RWPE2 (cell line): ENCODE results near the gene LCORL.
"Not testable (repeated sequence)": the region's sequence is repeated elsewhere in the genome, so short reads cannot be mapped to it uniquely, and the experiment has no call there.

ENCODE experiments used
- ATAC-seq: fragments of 200-7000 bp; cut with Tn5 transposase; 3 replicates; pipeline ENCODE4 v1.9.1; 2021; ENCODE audit warnings: low read depth
- DNase-seq: peaks from one replicate; pipeline ENCODE4 v3.0.0-alpha.2; 2020; ENCODE audit warnings: low spot score
- H3K27ac ChIP-seq: fragments of 450-650 bp; 2 replicates; pipeline ENCODE4 v1.5.1; 2017; ENCODE audit warnings: mild to moderate bottlenecking; ENCODE audit not compliant: poor library complexity, severe bottlenecking
- H3K27me3 ChIP-seq: fragments of 250-450 bp; sonication (Bioruptor Pico); 2 replicates; pipeline ENCODE4 v1.5.1; 2021; ENCODE audit warnings: mild to moderate bottlenecking, moderate library complexity; ENCODE audit not compliant: insufficient read depth, poor library complexity, severe bottlenecking
- H3K36me3 ChIP-seq: fragments of 250-450 bp; sonication (Bioruptor Pico); 2 replicates; pipeline ENCODE4 v1.5.1; 2020; ENCODE audit warnings: low read depth, mild to moderate bottlenecking, moderate library complexity
- H3K4me1 ChIP-seq: fragments of 250-450 bp; sonication (Bioruptor Pico); 2 replicates; pipeline ENCODE4 v1.5.1; 2021; ENCODE audit warnings: mild to moderate bottlenecking, moderate library complexity; ENCODE audit not compliant: insufficient read depth, poor library complexity, severe bottlenecking
- H3K4me3 ChIP-seq: fragments of 250-450 bp; sonication (Bioruptor Pico); 2 replicates; pipeline ENCODE4 v1.5.1; 2021; ENCODE audit warnings: mild to moderate bottlenecking, moderate library complexity; ENCODE audit not compliant: severe bottlenecking
- H3K9me3 ChIP-seq: fragments of 250-450 bp; sonication (Bioruptor Pico); 2 replicates; pipeline ENCODE4 v1.5.1; 2021; ENCODE audit warnings: mild to moderate bottlenecking, moderate library complexity; ENCODE audit not compliant: severe bottlenecking
- TF ChIP-seq, protein P1 (sequence below): fragments of 450-650 bp; IDR thresholded peaks from one replicate; pipeline ENCODE4 v1.5.1; 2017; ENCODE audit warnings: mild to moderate bottlenecking, moderate library complexity; ENCODE audit not compliant: poor library complexity, severe bottlenecking

The LCORL gene

DNA sequence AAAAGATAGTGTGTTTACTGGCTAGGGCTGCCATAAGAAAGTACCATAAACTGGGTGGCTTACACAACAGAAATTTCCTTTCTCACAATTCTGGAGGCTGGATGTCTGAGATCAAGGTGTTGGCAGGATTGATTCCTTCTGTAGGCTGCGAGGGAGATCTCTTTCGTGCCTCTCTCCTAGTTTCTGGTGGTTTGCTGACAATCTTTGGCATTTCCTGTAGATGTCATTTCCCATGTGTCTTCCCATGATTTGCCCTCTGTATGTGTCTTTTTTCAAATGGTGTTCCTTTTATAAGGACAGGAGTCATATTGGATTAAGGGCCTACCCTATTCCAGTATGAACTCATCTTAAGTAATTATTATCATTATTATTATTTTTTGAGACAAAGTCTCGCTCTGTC is 27.9 kb upstream of the LCORL start:
- DNase-seq = no peak
- no peaks in the 10 kb centered on the region for H3K36me3 ChIP-seq
- H3K27me3 ChIP-seq = no peaks in the 10 kb centered on the region
- H3K4me3 ChIP-seq = no peak overlapping the region
- no peak for ATAC-seq
- no peaks in the 10 kb centered on the region for H3K9me3 ChIP-seq
- H3K27ac ChIP-seq = no peak overlapping the region
- no peaks in the 10 kb centered on the region for H3K4me1 ChIP-seq
- TF ChIP-seq, protein P1, sequence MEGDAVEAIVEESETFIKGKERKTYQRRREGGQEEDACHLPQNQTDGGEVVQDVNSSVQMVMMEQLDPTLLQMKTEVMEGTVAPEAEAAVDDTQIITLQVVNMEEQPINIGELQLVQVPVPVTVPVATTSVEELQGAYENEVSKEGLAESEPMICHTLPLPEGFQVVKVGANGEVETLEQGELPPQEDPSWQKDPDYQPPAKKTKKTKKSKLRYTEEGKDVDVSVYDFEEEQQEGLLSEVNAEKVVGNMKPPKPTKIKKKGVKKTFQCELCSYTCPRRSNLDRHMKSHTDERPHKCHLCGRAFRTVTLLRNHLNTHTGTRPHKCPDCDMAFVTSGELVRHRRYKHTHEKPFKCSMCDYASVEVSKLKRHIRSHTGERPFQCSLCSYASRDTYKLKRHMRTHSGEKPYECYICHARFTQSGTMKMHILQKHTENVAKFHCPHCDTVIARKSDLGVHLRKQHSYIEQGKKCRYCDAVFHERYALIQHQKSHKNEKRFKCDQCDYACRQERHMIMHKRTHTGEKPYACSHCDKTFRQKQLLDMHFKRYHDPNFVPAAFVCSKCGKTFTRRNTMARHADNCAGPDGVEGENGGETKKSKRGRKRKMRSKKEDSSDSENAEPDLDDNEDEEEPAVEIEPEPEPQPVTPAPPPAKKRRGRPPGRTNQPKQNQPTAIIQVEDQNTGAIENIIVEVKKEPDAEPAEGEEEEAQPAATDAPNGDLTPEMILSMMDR = no peak

DNA sequence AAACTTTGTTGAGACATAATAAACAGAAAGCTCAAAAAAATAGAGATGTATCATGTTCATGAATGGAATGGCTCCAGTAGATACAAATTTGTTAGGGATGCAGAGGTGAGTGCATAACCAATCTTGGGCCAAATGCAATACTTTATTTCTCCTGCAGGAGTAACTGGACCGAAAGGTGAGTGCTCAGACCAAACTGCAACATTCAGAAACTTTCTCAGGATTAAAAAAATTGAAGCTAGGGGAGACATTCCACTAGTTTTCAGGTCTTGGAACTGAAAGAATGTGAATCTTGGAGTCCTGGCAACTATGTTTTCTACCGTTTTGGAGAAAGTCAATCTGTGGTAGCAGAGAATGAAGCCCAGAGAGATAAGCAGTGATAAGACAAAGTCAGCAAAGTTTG is 21.2 kb upstream of the LCORL start:
- ATAC-seq (no peak), DNase-seq (no peak)
- Histone ChIP-seq H3K27ac (no peak overlapping the region), H3K27me3 (no peaks in the 10 kb centered on the region), H3K4me1 (no peaks in the 10 kb centered on the region), H3K4me3 (no peak overlapping the region), H3K9me3 (no peaks in the 10 kb centered on the region), H3K36me3 (no peaks in the 10 kb centered on the region)
- TF ChIP-seq, protein P1 = no peak

- no peak overlapping the region for H3K4me3 ChIP-seq
- H3K36me3 ChIP-seq = no peaks in the 10 kb centered on the region
- no peaks in the 10 kb centered on the region for H3K27me3 ChIP-seq
- no peak for DNase-seq
- ATAC-seq = no peak
- TF ChIP-seq, protein P1 = no peak
- H3K9me3 ChIP-seq = no peaks in the 10 kb centered on the region
- no peaks in the 10 kb centered on the region for H3K4me1 ChIP-seq
- no peak overlapping the region for H3K27ac ChIP-seq
Observed at GRCh38 chr4:18042012-18042411, 20.5 kb upstream of the LCORL start.

GRCh38 chr4:18041114-18041513 is 19.6 kb upstream of the LCORL start:
- Histone ChIP-seq H3K27me3 (no peaks in the 10 kb centered on the region), H3K9me3 (no peaks in the 10 kb centered on the region), H3K27ac (no peak overlapping the region), H3K4me3 (no peak overlapping the region), H3K36me3 (no peaks in the 10 kb centered on the region), H3K4me1 (no peaks in the 10 kb centered on the region)
- TF ChIP-seq, protein P1 = no peak
- no peak for DNase-seq
- ATAC-seq = no peak

- H3K27me3 ChIP-seq = no peaks in the 10 kb centered on the region
- H3K4me3 ChIP-seq = no peak overlapping the region
- H3K9me3 ChIP-seq = no peaks in the 10 kb centered on the region
- no peaks in the 10 kb centered on the region for H3K4me1 ChIP-seq
- ATAC-seq = no peak
- no peak overlapping the region for H3K27ac ChIP-seq
- TF ChIP-seq, protein P1 = no peak
- H3K36me3 ChIP-seq = no peaks in the 10 kb centered on the region
- DNase-seq = no peak
Observed at GRCh38 chr4:18039113-18039512, 17.6 kb upstream of the LCORL start.

- H3K4me1 ChIP-seq, H3K9me3 ChIP-seq, H3K4me3 ChIP-seq, H3K27ac ChIP-seq, H3K36me3 ChIP-seq, DNase-seq, H3K27me3 ChIP-seq, ATAC-seq: not testable (repeated sequence)
Observed at GRCh38 chr4:18036369-18036768, 14.8 kb upstream of the LCORL start.
